ENCODE data around the gene HNRNPL.
"Not testable (repeated sequence)": the region's sequence is repeated elsewhere in the genome, so short reads cannot be mapped to it uniquely, and the experiment has no call there.

HNRNPL gene

GRCh38 chr19:38795549-38795948 lies 54.2 kb downstream of the HNRNPL start:
- no peak overlapping the region for H3K4me3 Mint-ChIP-seq
- H3K36me3 Mint-ChIP-seq (ENCODE audit: insufficient read depth): peaks cover 3% of the 10 kb centered on the region
- ATAC-seq (replicated peaks; ENCODE audit: extremely low read depth, poor library complexity, severe bottlenecking): no peak
- no peak overlapping the region for H3K27ac Mint-ChIP-seq (ENCODE audit: low read depth)
- no peaks in the 10 kb centered on the region for H3K9me3 Mint-ChIP-seq
- no peaks in the 10 kb centered on the region for H3K4me1 Mint-ChIP-seq
- H3K27me3 Mint-ChIP-seq: no peaks in the 10 kb centered on the region
- no peak for DNase-seq (ENCODE audit: low spot score in 2 of 2)

GRCh38 chr19:38793671-38794070 lies 56.1 kb downstream of the HNRNPL start:
- H3K4me1 Mint-ChIP-seq: no peaks in the 10 kb centered on the region
- DNase-seq (ENCODE audit: low spot score in 2 of 2) (no peak), ATAC-seq (replicated peaks; ENCODE audit: extremely low read depth, poor library complexity, severe bottlenecking) (no peak)
- no peaks in the 10 kb centered on the region for H3K9me3 Mint-ChIP-seq
- H3K27me3 Mint-ChIP-seq: no peaks in the 10 kb centered on the region
- no peak overlapping the region for H3K4me3 Mint-ChIP-seq
- H3K36me3 Mint-ChIP-seq (ENCODE audit: insufficient read depth): peaks cover 3% of the 10 kb centered on the region
- no peak overlapping the region for H3K27ac Mint-ChIP-seq (ENCODE audit: low read depth)

GRCh38 chr19:38793177-38793576 lies 56.6 kb downstream of the HNRNPL start:
- H3K27ac Mint-ChIP-seq (ENCODE audit: low read depth): no peak overlapping the region
- no peak for DNase-seq (ENCODE audit: low spot score in 2 of 2)

DNA sequence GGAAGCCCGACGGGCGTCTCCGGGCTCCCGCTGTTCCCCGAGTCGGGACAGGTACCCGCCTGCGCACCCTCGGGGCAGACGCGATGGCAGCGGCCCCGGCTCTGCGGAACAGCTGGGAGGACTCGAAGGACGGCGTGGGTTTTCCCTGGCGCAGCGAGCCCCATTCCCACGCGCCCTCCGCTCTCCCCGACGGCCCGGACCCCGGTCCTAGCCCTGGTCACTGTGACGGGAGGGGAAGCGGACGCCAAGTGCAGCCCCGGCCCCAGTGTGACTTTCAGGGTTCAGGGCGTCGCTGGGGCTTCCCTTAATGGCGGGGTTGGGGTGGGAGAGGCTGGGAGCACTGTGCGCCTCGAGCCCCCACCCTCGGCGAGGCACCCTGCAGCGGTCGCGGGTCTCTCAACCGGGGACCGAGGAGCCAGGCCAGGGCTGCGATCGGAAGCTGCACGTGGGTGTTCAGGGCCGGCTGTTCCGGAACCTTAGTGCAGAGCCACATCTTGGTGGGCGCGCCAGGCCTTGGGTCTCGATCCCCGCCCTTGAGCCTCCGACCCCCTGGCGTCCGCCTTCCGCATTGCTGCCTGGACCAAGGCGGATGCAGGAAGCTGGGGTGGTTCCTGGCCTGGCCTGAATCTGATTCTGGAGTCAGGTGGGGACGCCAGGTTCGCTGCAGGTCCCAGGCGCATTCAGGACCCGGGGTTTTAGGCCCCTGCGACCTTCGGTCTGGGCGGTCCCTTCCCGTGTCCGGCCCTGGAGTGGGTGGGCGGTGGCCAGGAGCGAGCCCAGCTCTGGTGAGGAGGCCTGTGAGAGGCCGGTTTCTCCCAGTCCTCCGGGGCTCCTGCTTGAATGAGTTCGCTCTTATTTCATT lies 57.3 kb downstream of the HNRNPL start:
- H3K4me1 Mint-ChIP-seq: no peaks in the 10 kb centered on the region
- peak overlapping the region; percentile 44 for H3K4me3 Mint-ChIP-seq
- H3K36me3 Mint-ChIP-seq (ENCODE audit: insufficient read depth): peaks cover 3% of the 10 kb centered on the region
- H3K9me3 Mint-ChIP-seq: no peaks in the 10 kb centered on the region
- H3K27me3 Mint-ChIP-seq: no peaks in the 10 kb centered on the region
- ATAC-seq (replicated peaks; ENCODE audit: extremely low read depth, poor library complexity, severe bottlenecking) (peak; percentile 7), DNase-seq (ENCODE audit: low spot score in 2 of 2) (no peak)
- no peak overlapping the region for H3K27ac Mint-ChIP-seq (ENCODE audit: low read depth)

More at GRCh38 chr19:38793177-38793576, 56.6 kb downstream of the HNRNPL start:
- H3K36me3 Mint-ChIP-seq (ENCODE audit: insufficient read depth): peaks cover 3% of the 10 kb centered on the region
- no peaks in the 10 kb centered on the region for H3K27me3 Mint-ChIP-seq
- ATAC-seq (replicated peaks; ENCODE audit: extremely low read depth, poor library complexity, severe bottlenecking): no peak
- H3K9me3 Mint-ChIP-seq: no peaks in the 10 kb centered on the region
- H3K4me1 Mint-ChIP-seq: no peaks in the 10 kb centered on the region
- H3K4me3 Mint-ChIP-seq: peak overlapping the region; percentile 44

DNA sequence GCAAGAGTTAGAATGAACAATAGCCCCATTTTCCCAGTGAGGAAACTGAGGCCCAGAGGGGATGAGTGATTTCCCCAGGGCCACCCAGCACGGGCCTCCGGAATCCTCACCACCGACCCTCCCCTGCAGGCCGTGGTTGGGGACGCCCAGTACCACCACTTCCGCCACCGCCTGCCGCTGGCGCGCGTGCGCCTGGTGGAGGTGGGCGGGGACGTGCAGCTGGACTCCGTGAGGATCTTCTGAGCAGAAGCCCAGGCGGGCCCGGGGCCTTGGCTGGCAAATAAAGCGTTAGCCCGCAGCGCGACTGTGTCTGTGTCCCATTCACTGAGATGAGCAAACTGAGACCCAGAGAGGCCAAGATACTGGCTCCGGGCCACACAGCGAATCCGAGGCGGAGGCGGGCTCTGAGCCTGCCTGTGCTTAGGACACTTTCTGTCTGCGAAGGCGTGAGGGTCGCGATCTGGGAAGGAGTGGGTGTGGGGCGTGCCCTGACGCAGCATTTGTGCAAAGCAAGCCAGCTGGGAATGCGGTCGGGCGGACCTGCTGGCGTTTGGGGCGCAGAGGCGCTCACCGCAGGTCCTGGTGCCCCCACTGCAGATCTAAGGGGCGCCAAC lies 58.2 kb downstream of the HNRNPL start:
- not testable (repeated sequence) for H3K36me3 Mint-ChIP-seq (ENCODE audit: insufficient read depth); H3K9me3 Mint-ChIP-seq

DNA sequence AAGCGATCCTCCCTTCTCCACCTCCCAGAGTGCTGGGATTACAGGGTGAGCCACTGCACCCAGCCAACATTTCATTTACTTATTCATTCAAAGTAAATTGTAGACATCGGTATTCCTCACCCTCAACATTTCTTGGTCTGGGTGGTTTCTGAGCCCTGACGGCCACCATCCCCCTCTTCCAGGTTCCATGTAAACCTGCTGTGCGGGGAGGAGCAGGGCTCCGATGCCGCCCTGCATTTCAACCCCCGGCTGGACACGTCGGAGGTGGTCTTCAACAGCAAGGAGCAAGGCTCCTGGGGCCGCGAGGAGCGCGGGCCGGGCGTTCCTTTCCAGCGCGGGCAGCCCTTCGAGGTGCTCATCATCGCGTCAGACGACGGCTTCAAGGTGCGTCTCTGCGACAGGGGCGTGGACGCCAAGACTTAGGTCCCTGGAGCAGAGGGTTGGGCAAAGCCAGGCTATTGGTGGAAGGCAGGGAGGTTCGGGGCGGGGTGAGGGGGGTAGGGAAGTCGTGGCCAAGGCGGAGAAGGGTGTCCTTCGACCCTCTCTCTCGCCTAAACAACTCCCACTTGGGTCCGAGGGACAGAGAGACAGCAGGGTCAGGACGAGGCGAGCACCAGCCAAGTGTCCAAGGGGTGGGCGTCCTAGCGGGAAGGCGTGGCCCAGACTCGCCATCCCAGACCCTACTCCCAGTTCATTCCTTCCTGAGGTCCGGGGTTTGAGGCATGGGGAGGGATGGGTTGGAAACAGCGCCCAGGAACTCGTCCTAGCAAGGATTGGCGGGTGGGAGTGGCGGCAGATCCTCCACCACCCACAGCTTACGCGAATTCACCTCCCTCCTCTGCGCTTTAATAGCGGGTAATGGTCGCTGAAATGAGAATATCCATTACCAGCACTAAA lies 59.0 kb downstream of the HNRNPL start:
- H3K4me3 Mint-ChIP-seq; H3K36me3 Mint-ChIP-seq (ENCODE audit: insufficient read depth); H3K27me3 Mint-ChIP-seq; H3K27ac Mint-ChIP-seq (ENCODE audit: low read depth); DNase-seq (ENCODE audit: low spot score in 2 of 2); H3K4me1 Mint-ChIP-seq; H3K9me3 Mint-ChIP-seq; ATAC-seq (replicated peaks; ENCODE audit: extremely low read depth, poor library complexity, severe bottlenecking): not testable (repeated sequence)

More for the DNA sequence above, 58.2 kb downstream of the HNRNPL start:
- H3K27ac Mint-ChIP-seq (ENCODE audit: low read depth); H3K27me3 Mint-ChIP-seq; DNase-seq (ENCODE audit: low spot score in 2 of 2); H3K4me3 Mint-ChIP-seq; H3K4me1 Mint-ChIP-seq: not testable (repeated sequence)
- peak; percentile 92 for ATAC-seq (replicated peaks; ENCODE audit: extremely low read depth, poor library complexity, severe bottlenecking)

DNA sequence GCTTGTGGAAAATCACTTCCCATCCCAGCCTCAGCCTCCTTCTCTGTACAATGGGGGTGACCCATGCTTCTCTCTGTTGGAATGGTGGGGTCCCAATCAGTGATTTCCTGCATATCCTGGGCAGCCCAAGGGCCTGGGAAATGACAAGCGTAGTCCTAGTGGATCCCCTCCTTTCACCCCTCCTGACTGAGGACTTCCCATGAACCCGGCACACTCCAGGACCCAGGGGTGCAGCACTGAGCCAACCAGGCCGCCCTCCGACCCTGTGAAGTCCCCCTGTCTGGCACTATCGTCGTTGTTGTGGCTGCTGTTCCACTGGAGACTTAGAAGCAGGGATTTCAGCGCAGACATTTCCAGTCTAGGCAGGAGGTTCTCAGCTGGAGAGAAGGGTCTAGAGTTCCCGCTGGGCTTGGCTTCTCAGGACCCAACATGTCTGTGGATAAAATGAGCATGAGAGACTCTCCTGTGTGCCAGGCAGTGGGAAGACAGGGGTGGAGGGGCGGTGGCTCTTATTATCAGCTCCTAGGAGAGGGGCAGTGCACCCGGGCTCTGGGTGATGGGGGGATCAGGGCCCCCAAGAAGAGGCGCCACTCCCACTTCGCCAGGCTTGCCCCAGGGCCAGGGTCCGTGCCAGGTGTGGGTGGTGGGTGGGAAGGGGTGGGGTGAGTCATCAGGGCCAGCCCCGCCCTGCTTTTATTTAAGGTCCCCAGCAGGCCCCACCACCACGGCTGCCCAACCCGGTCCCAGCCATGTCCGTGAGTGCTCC lies 61.1 kb downstream of the HNRNPL start, which contains the start of gene LGALS7B:
Gene LGALS7B (plus strand): TSS at position 723 of the 766 bp plus-strand sequence. CDS start 27 bp downstream, at position 750.
- no peaks in the 10 kb centered on the region for H3K9me3 Mint-ChIP-seq
- H3K4me3 Mint-ChIP-seq: no peak within 1 kb of the TSS
- no peak for ATAC-seq (replicated peaks; ENCODE audit: extremely low read depth, poor library complexity, severe bottlenecking)
- H3K27ac Mint-ChIP-seq (ENCODE audit: low read depth): no peak within 1 kb of the TSS
- DNase-seq (ENCODE audit: low spot score in 2 of 2): no peak
- H3K4me1 Mint-ChIP-seq: no peaks in the 10 kb centered on the region
- peaks cover 3% of the 10 kb centered on the region for H3K36me3 Mint-ChIP-seq (ENCODE audit: insufficient read depth)
- H3K27me3 Mint-ChIP-seq: no peaks in the 10 kb centered on the region

DNA sequence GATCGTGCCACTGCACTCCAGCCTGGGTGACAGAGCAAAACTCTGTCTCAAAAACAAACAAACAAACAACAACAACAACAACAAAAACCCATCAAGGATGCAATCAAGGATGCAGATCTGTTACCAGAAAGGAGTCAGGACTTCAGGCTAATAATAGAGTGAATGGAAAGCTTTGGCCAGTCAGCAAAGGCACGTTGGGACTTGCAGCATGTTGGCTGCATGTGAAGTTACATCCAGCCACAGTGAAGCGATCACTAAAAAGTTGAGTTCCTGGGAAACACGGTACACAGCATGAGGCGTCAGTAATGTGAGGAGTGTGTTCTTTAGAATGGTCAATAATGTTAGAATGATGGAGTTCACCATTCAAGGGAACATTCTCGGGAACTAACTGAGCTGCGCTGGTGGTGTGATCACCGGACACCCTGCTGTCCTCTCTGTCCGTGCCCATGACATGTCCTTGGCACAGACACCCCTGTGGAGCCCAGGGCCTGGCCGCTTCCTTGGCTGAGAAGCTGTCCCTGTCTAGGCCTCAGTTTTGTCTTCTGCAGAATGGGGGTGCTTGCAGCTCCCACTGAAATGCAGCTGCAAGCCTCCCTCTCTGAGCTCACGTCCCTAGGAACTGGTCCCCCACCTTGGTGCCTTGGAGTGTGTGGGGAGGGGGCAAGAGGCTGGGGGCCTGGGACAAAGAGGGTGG lies 63.1 kb downstream of the HNRNPL start:
- Mint-ChIP-seq H3K27ac (ENCODE audit: low read depth) (no peak overlapping the region), H3K9me3 (no peaks in the 10 kb centered on the region), H3K4me3 (no peak overlapping the region), H3K27me3 (no peaks in the 10 kb centered on the region), H3K4me1 (no peaks in the 10 kb centered on the region), H3K36me3 (ENCODE audit: insufficient read depth) (no peaks in the 10 kb centered on the region)
- DNase-seq (ENCODE audit: low spot score in 2 of 2) (no peak), ATAC-seq (replicated peaks; ENCODE audit: extremely low read depth, poor library complexity, severe bottlenecking) (no peak)

Measured in central memory CD8-positive, alpha-beta T cell (primary cell).